Stromal cell of bone marrow (primary cell): ENCODE data around the gene KRT40.

Source experiments
- DNase-seq: peaks from one replicate; pipeline ENCODE4 v3.0.0-alpha.2; 2012; ENCODE audit warnings: low read depth

The KRT40 gene

GRCh38 chr17:40996829-40997228 lies 12.7 kb upstream of the KRT40 start:
- DNase-seq: no peak

- DNase-seq: no peak
Measured at GRCh38 chr17:40995116-40995515, 11.0 kb upstream of the KRT40 start.

DNA sequence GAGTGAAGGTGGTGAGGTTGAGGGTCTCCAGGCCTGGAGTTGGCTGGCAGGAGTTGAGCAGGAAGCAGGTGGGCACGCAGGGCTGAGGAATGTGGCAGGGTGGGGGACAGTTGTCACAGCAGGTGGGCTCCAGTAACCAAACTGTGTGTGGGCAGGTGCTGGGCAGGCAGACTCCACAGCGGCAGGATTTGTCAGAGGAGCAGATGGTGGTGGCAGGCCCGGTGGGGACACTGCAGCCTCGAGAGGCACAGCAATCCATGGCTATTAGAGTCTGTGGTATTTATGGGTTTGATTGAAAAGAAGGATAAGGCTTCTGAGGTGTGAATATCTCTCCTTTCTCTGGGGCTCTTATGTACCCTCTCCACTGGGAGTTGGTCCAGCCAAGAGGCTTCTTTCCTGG lies 9.7 kb upstream of the KRT40 start, which contains the start of gene KRTAP3-3:
Gene KRTAP3-3, minus strand, starts transcription at position 326 of the 400 bp plus-strand sequence. Its CDS starts 67 bp downstream, at position 259.
- no peak for DNase-seq

GRCh38 chr17:40993084-40993483 lies 9.0 kb upstream of the KRT40 start:
- DNase-seq: no peak

GRCh38 chr17:40992666-40993065 lies 8.5 kb upstream of the KRT40 start:
- no peak for DNase-seq

DNA sequence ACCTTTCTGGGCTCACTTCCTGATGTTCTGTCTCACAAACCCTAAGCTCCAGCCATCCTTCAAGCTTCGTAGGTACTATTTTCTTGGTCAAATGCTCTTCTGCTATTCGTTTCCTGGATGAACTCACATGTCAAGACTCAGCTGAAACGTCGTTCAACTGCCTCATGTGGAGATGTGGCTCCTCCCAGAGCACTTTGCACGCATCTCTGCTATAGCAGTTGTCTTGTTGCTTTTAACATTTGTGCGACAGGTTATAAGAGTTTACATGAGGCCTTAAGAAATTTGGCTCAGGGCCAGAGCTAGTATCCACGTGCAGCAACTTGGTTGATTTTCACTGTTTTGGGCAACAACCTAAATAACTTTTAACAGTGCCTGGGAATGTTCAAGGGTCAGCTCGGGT lies 2.8 kb upstream of the KRT40 start:
- DNase-seq: no peak

GRCh38 chr17:40981115-40981514 lies 3.0 kb downstream of the KRT40 start:
- no peak for DNase-seq

- DNase-seq: peak; percentile 45
Measured at GRCh38 chr17:40980596-40980995, 3.5 kb downstream of the KRT40 start.

DNA sequence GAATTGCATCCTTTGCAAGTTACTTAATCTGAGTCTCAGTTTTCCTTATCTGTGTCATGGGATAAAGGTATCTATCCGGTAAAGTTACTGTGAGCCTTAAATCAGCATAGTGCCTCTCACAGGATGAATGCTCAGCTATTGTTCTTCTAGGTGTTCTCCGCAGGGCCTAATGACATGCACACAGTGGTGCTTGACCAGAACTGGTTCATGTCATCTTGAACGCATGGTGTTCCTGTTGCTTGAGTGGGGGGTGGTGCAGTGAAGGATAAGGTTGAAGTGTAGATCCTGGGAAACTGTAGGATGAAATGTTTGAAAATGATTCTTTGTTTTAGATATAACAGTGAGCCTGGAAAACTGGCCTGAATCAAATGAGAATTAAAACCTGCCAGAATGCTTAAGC lies 4.0 kb downstream of the KRT40 start:
- DNase-seq: no peak

- DNase-seq: no peak
Measured at GRCh38 chr17:40978575-40979151, 5.5 kb downstream of the KRT40 start.

DNA sequence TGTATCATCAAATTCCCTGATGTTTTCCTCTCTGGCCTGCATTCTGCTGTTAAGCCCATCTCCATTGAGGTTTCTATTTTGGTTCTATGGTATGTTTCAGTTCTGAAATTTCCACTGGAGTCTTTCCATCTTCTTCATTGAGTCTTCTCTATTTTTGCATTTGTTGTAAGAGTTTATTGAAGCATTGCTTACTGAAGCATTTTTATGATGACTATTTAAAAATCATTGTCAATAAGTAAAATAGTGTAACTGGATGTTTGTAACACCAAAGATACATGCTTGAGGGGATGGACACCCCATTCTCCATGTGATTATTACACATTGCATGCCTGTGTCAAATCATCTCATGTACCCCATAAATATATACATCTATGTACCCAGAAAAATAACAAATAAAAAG lies 8.6 kb downstream of the KRT40 start:
- DNase-seq: no peak

DNA sequence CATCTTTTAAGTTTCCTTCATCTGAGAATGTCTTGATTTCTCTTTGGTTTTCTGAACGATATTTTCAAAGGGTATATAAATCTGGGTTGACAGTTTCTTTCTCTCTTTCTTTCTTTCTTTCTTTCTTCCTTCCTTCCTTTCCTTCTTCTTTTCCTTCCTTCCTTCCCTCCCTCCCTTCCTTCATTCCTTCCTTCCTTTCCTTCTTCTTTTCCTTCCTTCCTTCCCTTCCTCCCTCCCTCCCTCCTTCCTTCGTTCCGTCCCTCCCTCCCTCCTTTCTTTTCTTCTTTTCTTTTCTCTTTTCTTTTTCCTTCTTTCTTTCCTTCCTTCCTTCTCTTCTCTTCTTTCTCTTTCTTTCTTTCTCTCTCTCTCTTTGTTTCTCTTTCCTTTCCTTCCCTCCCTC lies 9.8 kb downstream of the KRT40 start:
- no peak for DNase-seq

DNA sequence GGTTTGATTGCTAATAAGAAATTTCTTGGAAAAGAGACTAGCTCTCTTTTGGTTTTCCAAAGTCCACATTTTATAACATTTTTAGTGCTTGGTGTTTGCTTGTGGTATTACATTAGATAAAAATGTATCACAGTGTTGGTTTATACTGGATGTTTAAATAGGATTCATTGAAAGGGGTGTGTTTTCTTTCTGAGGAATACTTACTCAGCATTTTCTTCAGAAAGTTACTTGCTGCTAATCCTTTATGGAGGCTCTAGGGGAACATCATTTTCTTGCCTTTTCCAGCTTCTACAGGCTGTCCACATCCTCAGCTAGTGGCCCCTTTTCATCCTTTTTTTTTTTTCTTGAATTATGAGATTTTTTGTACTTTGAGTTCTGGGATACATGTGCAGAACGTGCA lies 16.5 kb downstream of the KRT40 start:
- DNase-seq: no peak

- no peak for DNase-seq
Measured at GRCh38 chr17:40966848-40967247, 17.3 kb downstream of the KRT40 start, which contains the start of gene KRT39. KRT39 (minus strand) TSS chr17:40966948; CDS start chr17:40966856, 92 bp downstream.

DNA sequence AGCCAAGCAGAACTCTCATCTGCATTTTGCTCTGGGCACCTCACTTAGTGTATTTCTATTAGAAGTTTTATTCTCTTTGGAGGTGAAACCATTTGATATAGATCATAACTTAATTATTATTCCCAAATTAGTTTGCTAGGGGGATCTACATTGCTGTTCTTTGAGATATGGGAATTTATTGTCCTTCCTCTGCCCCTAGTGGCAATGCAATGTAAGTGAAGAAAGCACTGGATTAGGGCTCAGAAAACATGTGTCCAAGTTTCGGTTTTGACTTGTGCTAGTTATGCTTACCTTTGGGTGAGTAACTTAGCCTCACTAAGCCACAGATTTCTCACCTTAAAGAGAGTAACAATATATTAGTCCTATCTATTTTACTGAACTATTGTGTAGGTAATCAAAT lies 20.3 kb downstream of the KRT40 start:
- DNase-seq: no peak

DNA sequence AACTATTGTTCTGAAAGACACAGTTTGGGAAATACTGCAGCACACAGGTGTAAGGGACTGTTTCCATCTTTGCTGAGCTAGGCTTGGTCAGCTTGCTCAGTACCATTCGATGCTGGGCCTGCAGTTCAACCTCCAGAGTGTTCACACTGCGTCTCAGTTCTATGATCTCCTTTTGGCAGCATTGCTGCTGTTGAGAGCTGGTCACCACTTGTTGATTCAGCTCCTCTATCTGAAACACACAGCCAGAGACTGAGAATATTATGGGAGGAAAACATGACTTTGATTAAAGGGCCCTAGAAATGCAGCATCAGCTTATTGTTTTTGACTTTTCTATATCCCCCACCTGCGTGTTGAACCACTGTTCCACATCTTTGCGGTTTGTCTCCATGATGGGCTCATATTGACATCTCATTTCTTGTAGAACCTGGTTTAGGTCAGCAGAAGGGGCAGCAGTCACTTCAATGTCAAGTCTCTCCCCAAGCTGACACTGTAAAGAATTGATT lies 22.0 kb downstream of the KRT40 start:
- no peak for DNase-seq

- DNase-seq: no peak
Measured at GRCh38 chr17:40961591-40961990, 22.5 kb downstream of the KRT40 start.

GRCh38 chr17:40960144-40960543 lies 24.0 kb downstream of the KRT40 start:
- no peak for DNase-seq

DNA sequence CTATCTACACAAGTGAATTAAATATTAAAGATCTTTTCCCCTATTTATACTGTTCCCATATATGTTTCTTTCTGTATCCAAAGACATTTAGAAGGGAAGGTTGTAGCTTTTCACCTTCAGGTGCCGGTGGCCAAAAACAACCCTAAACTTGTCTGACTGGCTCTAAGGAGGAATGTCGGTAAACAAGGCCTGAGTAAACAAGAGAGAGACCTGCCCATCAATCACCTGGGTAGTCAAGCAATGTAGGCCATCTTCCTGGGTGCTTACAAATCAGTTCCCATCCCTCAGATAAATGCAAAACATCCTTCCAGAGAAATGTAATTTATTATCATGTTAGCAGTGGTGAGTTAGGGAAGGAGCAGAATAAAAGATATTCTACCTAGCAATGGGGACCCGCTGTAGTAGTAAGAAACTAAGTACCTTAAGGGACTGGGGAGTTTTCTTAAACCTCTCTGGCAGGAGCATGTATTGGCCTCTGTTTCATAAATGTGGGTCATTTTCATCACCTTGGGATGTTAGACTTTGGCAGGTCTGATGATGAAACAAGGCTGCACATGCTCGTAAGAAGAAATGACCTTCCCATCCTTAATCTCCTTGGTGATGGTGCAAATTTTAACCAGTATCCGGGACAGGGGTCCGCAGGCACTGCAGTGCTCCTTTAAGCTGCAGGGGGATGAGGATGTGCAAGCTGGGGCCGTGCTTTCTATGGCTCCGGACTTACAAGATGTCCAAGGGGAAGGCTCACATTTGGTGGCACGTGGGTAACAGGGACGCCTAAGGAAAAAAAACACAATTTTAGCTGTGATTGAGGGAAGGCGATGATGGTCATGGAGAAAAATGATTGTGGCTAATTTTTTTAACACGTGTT lies 25.8 kb downstream of the KRT40 start:
- no peak for DNase-seq

- DNase-seq: peak; percentile 93
Measured at GRCh38 chr17:40956401-40957254, 27.5 kb downstream of the KRT40 start.

GRCh38 chr17:40953881-40954280 lies 30.2 kb downstream of the KRT40 start:
- DNase-seq: peak; percentile 89

- DNase-seq: peak; percentile 70
Measured at GRCh38 chr17:40952661-40953060, 31.5 kb downstream of the KRT40 start.
